ENCODE data around the gene ATXN7L3B.
"Not testable (repeated sequence)": the region's sequence is repeated elsewhere in the genome, so short reads cannot be mapped to it uniquely, and the experiment has no call there.

The ATXN7L3B gene, protein sequence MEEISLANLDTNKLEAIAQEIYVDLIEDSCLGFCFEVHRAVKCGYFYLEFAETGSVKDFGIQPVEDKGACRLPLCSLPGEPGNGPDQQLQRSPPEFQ

GRCh38 chr12:74537707-74538385 is at the start of gene ATXN7L3B:
ATXN7L3B (plus strand) TSS chr12:74537835; CDS start chr12:74538113, 278 bp downstream.
- in situ Hi-C loops (cut with MboI; ENCODE audit: low sequenced_read_pairs) = no loop called here

GRCh38 chr12:74488134-74488533 is 49.5 kb upstream of the ATXN7L3B start:
- in situ Hi-C loops (cut with MboI; ENCODE audit: low sequenced_read_pairs) = no loop called here

GRCh38 chr12:74489543-74489942 is 48.1 kb upstream of the ATXN7L3B start:
- in situ Hi-C loops (cut with MboI; ENCODE audit: low sequenced_read_pairs) = no loop called here

DNA sequence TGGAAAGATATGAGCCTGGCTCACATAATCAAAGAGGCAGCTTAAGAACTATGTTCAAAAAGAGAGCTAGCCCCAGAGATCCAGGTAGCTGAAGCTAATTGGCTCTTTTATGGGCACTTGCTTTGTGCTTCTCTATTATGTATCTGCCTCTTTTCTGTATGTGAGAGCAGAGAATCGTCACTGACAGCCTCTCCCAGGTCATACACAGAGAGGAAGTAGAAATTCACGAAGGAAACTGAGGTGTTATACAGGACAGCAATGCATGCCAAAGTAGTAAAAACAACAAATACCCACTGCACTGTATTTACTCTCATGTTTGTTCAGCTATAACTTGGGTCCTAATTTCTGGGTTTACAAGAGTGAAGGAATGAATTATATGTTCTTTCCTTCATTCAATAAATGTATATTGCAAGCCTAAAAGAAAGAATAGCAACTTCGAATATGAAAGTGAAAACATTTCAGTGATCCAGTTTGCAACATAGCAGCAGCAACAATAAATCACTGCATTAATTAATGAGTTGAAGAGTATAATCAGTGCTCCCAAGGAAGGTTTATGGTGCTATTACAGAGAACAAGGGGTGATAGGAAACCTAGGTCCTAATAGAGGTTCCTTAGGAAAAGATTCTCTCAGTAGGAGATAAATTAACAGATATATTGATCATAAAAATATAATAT is 47.1 kb upstream of the ATXN7L3B start:
- in situ Hi-C loops (cut with MboI; ENCODE audit: low sequenced_read_pairs) = no loop called here

DNA sequence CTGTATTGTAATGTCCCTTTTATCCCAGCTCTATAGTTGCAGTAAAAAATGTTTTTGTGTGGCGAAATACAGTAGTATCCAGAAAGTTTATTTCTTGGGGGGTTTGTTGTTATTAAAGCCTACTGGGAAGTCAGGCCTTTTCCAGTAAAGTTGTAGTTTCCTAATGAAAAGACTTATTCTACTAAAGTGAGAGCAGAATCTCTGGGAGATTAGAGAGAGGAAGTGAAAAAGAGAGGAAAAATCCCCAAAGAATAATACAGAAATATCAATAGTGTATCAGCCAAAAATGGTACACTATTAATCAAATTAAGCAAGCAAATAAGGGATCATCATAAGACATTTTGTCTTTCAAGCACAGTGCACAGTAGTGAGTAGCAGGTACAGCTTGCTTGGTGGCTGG is 46.3 kb upstream of the ATXN7L3B start:
- in situ Hi-C loops (cut with MboI; ENCODE audit: low sequenced_read_pairs) = no loop called here

- in situ Hi-C loops (cut with MboI; ENCODE audit: low sequenced_read_pairs) = no loop called here
Observed at GRCh38 chr12:74499192-74499591, 38.4 kb upstream of the ATXN7L3B start.

DNA sequence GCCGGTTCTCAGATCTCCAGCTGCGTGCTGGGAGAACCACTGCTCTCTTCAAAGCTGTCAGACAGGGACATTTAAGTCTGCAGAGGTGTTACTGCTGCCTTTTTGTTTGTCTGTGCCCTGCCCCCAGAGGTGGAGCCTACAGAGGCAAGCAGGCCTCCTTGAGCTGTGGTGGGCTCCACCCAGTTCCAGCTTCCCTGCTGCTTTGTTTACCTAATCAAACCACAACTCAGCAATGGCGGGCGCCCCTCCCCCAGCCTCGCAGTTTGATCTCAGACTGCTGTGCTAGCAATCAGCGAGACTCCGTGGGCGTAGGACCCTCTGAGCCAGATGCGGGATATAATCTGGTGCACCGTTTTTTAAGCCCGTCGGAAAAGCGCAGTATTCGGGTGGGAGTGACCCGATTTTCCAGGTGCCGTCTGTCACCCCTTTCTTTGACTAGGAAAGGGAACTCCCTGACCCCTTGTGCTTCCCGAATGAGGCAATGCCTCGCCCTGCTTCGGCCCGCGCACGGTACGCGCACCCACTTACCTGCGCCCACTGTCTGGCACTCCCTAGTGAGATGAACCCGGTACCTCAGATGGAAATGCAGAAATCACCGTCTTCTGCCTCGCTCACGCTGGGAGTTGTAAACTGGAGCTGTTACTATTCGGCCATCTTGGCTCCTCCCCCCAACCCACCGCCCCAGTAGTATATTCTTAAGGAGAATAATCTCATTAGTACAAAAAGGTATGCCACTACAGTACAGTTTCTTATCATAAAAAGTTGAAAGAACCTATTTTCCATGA is 28.6 kb upstream of the ATXN7L3B start:
- in situ Hi-C loops (cut with MboI; ENCODE audit: low sequenced_read_pairs) = not testable (repeated sequence)

- in situ Hi-C loops (cut with MboI; ENCODE audit: low sequenced_read_pairs) = no loop called here
Observed at GRCh38 chr12:74509886-74510285, 27.7 kb upstream of the ATXN7L3B start.

GRCh38 chr12:74514098-74514872 is 23.4 kb upstream of the ATXN7L3B start:
- in situ Hi-C loops (cut with MboI; ENCODE audit: low sequenced_read_pairs) = no loop called here

- in situ Hi-C loops (cut with MboI; ENCODE audit: low sequenced_read_pairs) = no loop called here
Observed at GRCh38 chr12:74515849-74516248, 21.8 kb upstream of the ATXN7L3B start.

- in situ Hi-C loops (cut with MboI; ENCODE audit: low sequenced_read_pairs) = no loop called here
Observed at GRCh38 chr12:74526535-74526934, 11.1 kb upstream of the ATXN7L3B start.

DNA sequence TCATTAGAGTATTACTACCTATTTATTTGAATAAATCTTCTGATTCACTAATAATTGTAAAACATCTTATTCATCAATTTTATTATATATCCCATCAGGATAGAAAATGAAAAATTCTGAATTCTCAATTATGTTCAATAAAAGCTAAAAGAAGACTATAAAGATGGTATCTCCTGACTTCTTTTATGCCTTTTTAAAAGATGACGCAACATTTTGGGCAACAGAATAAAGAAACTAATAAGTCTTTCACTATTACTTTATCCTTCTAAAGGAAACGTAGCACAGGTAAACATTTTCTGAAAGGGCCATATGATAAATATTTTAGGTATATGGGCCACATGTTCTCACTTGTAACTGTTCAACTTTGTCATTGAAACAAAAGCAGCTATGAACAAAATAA is 10.1 kb upstream of the ATXN7L3B start:
- in situ Hi-C loops (cut with MboI; ENCODE audit: low sequenced_read_pairs) = no loop called here

GRCh38 chr12:74530676-74531075 is 7.0 kb upstream of the ATXN7L3B start:
- in situ Hi-C loops (cut with MboI; ENCODE audit: low sequenced_read_pairs) = no loop called here

DNA sequence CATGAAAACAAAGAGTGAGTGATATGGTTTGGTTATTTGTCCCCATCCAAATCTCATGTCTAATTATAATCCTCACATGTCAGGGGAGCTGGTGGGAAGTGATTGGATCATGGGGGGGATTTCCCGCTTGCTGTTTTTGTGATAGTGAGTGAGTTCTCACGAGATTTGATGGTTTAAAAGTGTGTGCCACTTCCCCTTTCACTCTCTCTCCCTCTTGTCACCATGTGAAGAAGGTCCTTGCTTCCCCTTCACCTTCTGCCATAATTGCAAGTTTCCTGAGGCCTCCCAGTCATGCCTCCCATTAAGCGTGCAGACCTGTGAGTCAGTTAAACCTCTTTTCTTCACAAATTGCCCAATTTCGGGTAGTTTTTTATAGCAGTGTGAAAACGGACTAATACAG is 2.1 kb upstream of the ATXN7L3B start:
- in situ Hi-C loops (cut with MboI; ENCODE audit: low sequenced_read_pairs) = no loop called here

- in situ Hi-C loops (cut with MboI; ENCODE audit: low sequenced_read_pairs) = no loop called here
Observed at GRCh38 chr12:74537126-74537706, 419 bp upstream of the ATXN7L3B start.

DNA sequence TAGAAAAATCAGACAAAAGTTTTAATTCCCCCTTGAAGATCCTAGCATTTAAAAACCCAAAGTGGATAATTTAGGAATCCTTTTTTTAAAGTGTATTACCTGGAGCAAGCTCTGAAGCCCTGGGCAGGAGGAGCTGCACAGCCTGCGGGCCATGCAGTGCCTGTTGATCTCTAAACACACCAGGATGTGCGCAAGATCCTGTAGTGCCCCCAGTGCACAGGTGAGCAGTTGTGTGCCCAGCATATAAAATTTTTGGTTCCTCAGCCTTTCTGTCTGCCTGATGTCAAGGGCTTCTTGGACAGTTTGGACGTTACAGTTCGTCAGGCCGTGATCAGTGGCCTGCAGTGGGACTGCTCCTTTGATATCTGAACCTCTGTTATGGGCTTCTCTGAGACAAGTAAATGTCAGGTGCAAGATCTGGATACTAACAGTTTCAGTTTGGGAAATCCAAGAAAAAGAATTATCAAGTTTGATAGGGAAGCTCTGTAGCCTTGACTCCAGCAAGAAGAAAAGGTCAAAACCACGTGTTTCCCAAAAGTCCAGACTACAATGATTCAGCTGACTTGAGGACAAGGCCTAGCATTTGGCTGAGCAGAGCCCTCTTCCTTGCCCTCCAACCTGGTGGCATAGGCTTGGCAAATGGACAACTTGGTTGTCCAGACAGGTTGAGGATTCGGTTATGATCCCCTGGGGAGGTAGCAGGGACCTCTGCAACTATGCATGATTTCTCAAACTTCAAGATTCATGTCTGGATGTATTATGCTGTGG is 1.0 kb downstream of the ATXN7L3B start:
- in situ Hi-C loops (cut with MboI; ENCODE audit: low sequenced_read_pairs) = no loop called here

- in situ Hi-C loops (cut with MboI; ENCODE audit: low sequenced_read_pairs) = no loop called here
Observed at GRCh38 chr12:74539261-74539660, 1.6 kb downstream of the ATXN7L3B start.

DNA sequence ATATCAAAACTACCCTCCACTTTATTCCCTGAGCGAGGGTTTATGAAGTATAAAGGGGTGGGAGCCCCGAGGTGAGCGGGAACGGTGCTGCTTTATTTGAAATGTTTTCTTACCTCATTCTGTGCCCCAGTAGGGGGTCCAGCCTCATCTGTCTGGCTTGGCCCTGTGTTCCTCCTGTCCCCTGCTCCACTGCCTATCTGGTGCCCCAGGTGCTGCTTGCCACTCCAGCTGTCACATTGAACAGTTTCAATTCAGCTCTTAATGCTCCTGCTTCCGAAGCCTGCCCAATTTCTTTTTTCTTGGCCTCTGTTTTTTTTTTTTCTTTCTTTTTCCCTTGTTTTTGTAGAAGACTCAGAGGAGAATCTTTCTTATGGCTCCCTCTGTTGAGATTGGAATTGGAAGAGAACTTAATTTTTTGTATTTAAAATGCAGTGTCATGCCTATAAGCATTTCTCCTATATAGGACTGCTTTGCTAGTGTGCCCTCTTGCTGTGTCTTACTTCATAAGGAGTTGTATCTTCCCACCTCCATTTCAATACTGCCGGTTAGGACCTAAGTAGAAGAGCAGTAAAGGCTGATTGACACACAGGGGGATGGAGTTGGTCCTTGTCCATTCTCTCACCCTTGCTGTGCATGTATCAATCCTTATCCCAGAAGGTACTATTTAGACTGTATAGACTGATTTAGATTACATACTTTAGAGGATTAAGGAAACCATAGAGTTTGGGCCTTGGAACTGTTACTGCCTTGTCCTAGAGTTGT is 2.3 kb downstream of the ATXN7L3B start:
- in situ Hi-C loops (cut with MboI; ENCODE audit: low sequenced_read_pairs) = no loop called here

DNA sequence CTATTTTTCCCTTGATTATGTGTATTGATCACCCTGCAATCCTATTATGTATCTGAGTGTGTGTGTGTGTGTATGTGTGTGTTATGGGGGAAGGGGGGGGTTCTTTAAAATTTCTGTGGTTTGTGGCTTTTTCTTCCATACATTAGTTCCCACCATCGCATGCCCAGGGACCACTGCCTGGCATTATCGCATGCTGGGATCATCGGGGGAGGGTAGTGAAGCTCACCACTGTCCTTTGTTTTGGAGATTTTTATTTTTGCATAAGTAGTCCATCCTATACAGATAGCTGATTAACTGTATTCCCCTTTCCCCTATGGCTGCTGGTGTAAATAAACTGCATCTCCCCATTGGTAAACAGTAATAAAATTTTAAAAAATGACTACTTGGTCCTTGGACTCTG is 3.4 kb downstream of the ATXN7L3B start:
- in situ Hi-C loops (cut with MboI; ENCODE audit: low sequenced_read_pairs) = no loop called here

Data from HL-60/S4 treated with phorbol 12-myristate 13-acetate at 8.2 ng/mL for 4 days and 3 days (cell line).